H1 (cell line): Measurements from ENCODE around the gene TRAF6. TPM values are rescaled to one million over a fixed set of nuclear protein-coding genes. Genes with fewer than 3 reads are reported as not detected.
A peak's percentile ranks its signal among the peaks of the same experiment; 100 is the strongest.

Experiments
- CTCF ChIA-PET: fragments of 300-600 bp; sonication (Branson Sonifier 250); formaldehyde crosslinking; loops from one replicate; lab custom pipeline; 2021; ENCODE audit not compliant: partially characterized antibody; lab: Charles Lee
- POLR2A ChIA-PET: fragments of 300-600 bp; sonication (Branson Sonifier 250); formaldehyde crosslinking; loops from one replicate; lab custom pipeline; 2021; ENCODE audit warnings: inconsistent platforms; ENCODE audit not compliant: partially characterized antibody; lab: Charles Lee
- DNase-seq, 2 experiments: peaks; one replicate each; pipeline versions ENCODE4 v3.0.0 to v3.0.0-alpha.2; 2010 to 2022; ENCODE audit warnings: low spot score in 2 of 2, low read depth in 1 of 2, mixed read lengths in 1 of 2
- FAIRE-seq: peaks from 2 replicates; lab custom pipeline; 2011; peaks lifted over from hg19 to GRCh38; lab: Jason Lieb, UNC
- H2AFZ ChIP-seq: 2 replicates; pipeline ENCODE4 v1.8.1; 2012; ENCODE audit warnings: low read length, inconsistent platforms
- H2AK5ac ChIP-seq: 2 replicates; pipeline ENCODE4 v1.6.1; 2013; ENCODE audit warnings: low read depth, low read length
- H2BK120ac ChIP-seq: replicated peaks from 2 replicates; pipeline ENCODE3; 2013; ENCODE audit warnings: low read depth, low read length, inconsistent platforms
- H2BK12ac ChIP-seq: 2 replicates; pipeline ENCODE4 v1.6.1; 2013; ENCODE audit warnings: low read depth, low read length
- H2BK15ac ChIP-seq: 2 replicates; pipeline ENCODE4 v1.6.1; 2013; ENCODE audit warnings: low read length
- H2BK20ac ChIP-seq: 2 replicates; pipeline ENCODE4 v1.6.1; 2013; ENCODE audit warnings: low read length
- H2BK5ac ChIP-seq: 2 replicates; pipeline ENCODE4 v1.6.1; 2013; ENCODE audit warnings: low read depth, low read length
- H3K14ac ChIP-seq: 2 replicates; pipeline ENCODE4 v1.6.1; 2013; ENCODE audit warnings: inconsistent platforms; ENCODE audit not compliant: insufficient read length
- H3K18ac ChIP-seq: 2 replicates; pipeline ENCODE4 v1.6.1; 2013; ENCODE audit warnings: low read length; ENCODE audit errors: extremely low read depth
- H3K23ac ChIP-seq: 2 replicates; pipeline ENCODE4 v1.6.1; 2013; ENCODE audit warnings: inconsistent platforms; ENCODE audit not compliant: insufficient read length
- H3K23me2 ChIP-seq: 2 replicates; pipeline ENCODE4 v1.6.1; 2013; ENCODE audit warnings: low read depth, low read length
- H3K27ac ChIP-seq: 2 replicates; pipeline ENCODE4 v1.6.1; 2011; ENCODE audit warnings: low read depth, low read length, inconsistent platforms
- H3K27me3 ChIP-seq, 4 experiments: replicated peaks in 1 of 4; 1 replicate in 1 of 4; 2 replicates in 3 of 4; pipeline versions ENCODE4 v1.6.1 to v1.8.1; 2011 to 2013; ENCODE audit warnings: low read length in 3 of 4, mild to moderate bottlenecking in 3 of 4, inconsistent platforms in 2 of 4, mixed read lengths in 2 of 4, moderate library complexity in 1 of 4; ENCODE audit not compliant: control insufficient read depth in 3 of 4, insufficient read depth in 3 of 4; ENCODE audit errors: extremely low read depth in 1 of 4
- H3K36me3 ChIP-seq, 4 experiments: 2 replicates each; pipeline versions ENCODE4 v1.6.1 to v1.8.1; 2011 to 2013; ENCODE audit warnings: mild to moderate bottlenecking in 4 of 4, low read length in 3 of 4, moderate library complexity in 2 of 4, control low read depth in 1 of 4, inconsistent platforms in 1 of 4; ENCODE audit not compliant: insufficient read depth in 4 of 4, control insufficient read depth in 2 of 4
- H3K4ac ChIP-seq: replicated peaks from 2 replicates; pipeline ENCODE3; 2013; ENCODE audit warnings: low read length, low read depth, mixed read lengths, inconsistent platforms; ENCODE audit not compliant: insufficient read length
- H3K4me1 ChIP-seq, 4 experiments: replicated peaks in 1 of 4; 1 replicate in 1 of 4; 2 replicates in 3 of 4; pipeline versions ENCODE4 v1.6.1 to v1.8.1; 2011 to 2013; ENCODE audit warnings: low read length in 3 of 4, inconsistent platforms in 2 of 4, mixed read lengths in 1 of 4; ENCODE audit not compliant: insufficient read depth in 4 of 4, control insufficient read depth in 3 of 4
- H3K4me2 ChIP-seq, 2 experiments: 2 replicates each; pipeline versions ENCODE4 v1.6.1 to v1.8.1; 2011 to 2013; ENCODE audit warnings: low read depth in 2 of 2, low read length in 2 of 2, control low read depth in 1 of 2, inconsistent platforms in 1 of 2, mild to moderate bottlenecking in 1 of 2; ENCODE audit not compliant: insufficient read depth in 1 of 2
- H3K4me3 ChIP-seq, 4 experiments: fragments of 200-600, 300-600 bp in 1 of 4; sonication (generic), shearing (Covaris generic), sonication (Bioruptor Twin) in 1 of 4; 2 replicates each; pipeline versions ENCODE4 v1.5.1 to v1.8.1; 2011 to 2016; ENCODE audit warnings: low read length in 4 of 4, low read depth in 3 of 4, control low read depth in 2 of 4, inconsistent platforms in 2 of 4, mild to moderate bottlenecking in 2 of 4, mixed read lengths in 1 of 4, moderate library complexity in 1 of 4; ENCODE audit not compliant: insufficient read depth in 2 of 4; ENCODE audit errors: extremely low read depth in 1 of 4
- H3K56ac ChIP-seq: replicated peaks from 2 replicates; pipeline ENCODE3; 2013; ENCODE audit warnings: low read depth, mild to moderate bottlenecking, mixed read lengths, low read length, inconsistent platforms; ENCODE audit not compliant: insufficient read length
- H3K79me1 ChIP-seq: 2 replicates; pipeline ENCODE4 v1.6.1; 2013; ENCODE audit warnings: low read depth, low read length, control low read depth
- H3K79me2 ChIP-seq, 2 experiments: 2 replicates each; pipeline versions ENCODE4 v1.6.1 to v1.8.1; 2012 to 2013; ENCODE audit warnings: low read length in 2 of 2, mild to moderate bottlenecking in 2 of 2, inconsistent platforms in 1 of 2; ENCODE audit not compliant: insufficient read depth in 2 of 2, control insufficient read depth in 1 of 2
- H3K9ac ChIP-seq, 4 experiments: replicated peaks in 1 of 4; 1 replicate in 1 of 4; 2 replicates in 3 of 4; pipeline versions ENCODE4 v1.6.1 to v1.8.1; 2011 to 2013; ENCODE audit warnings: low read depth in 3 of 4, low read length in 3 of 4, control low read depth in 2 of 4, mild to moderate bottlenecking in 2 of 4, moderate library complexity in 2 of 4, inconsistent platforms in 1 of 4; ENCODE audit errors: extremely low read depth in 1 of 4
- H3K9me3 ChIP-seq, 2 experiments: 2 replicates each; pipeline versions ENCODE4 v1.6.1 to v1.8.1; 2012 to 2013; ENCODE audit warnings: mild to moderate bottlenecking in 2 of 2, moderate library complexity in 2 of 2, control low read depth in 1 of 2, inconsistent platforms in 1 of 2, low read depth in 1 of 2, low read length in 1 of 2, mixed read lengths in 1 of 2; ENCODE audit not compliant: insufficient read depth in 2 of 2
- H4K20me1 ChIP-seq, 2 experiments: replicated peaks in 1 of 2; 2 replicates each; pipeline versions ENCODE3 to v1.8.1; 2011 to 2013; ENCODE audit warnings: inconsistent platforms in 2 of 2, low read length in 2 of 2, mild to moderate bottlenecking in 1 of 2; ENCODE audit not compliant: insufficient read depth in 2 of 2, control insufficient read depth in 1 of 2
- H4K5ac ChIP-seq: 2 replicates; pipeline ENCODE4 v1.6.1; 2013; ENCODE audit warnings: low read length, low read depth, mixed read lengths, inconsistent platforms; ENCODE audit not compliant: insufficient read length
- H4K8ac ChIP-seq: 2 replicates; pipeline ENCODE4 v1.8.0; 2013; ENCODE audit warnings: mild to moderate bottlenecking, moderate library complexity, low read length, inconsistent platforms; ENCODE audit not compliant: insufficient read depth; ENCODE audit errors: extremely low read depth
- H4K91ac ChIP-seq: replicated peaks from 2 replicates; pipeline ENCODE3; 2013; ENCODE audit warnings: low read length, mixed read lengths, inconsistent platforms; ENCODE audit not compliant: insufficient read length
- ASH2L ChIP-seq: fragments of 200-600, 300-600 bp; sonication (generic); IDR thresholded peaks from one replicate; pipeline ENCODE4 v1.7.1; 2017; ENCODE audit warnings: low read length
- GTF2F1 ChIP-seq: IDR thresholded peaks from 2 replicates; pipeline ENCODE4 v1.6.1; 2012; ENCODE audit warnings: low read depth, low read length, improper control_type of control experiment, borderline replicate concordance
- SIRT6 ChIP-seq: IDR thresholded peaks from one replicate; pipeline ENCODE4 v1.7.1; 2012; ENCODE audit warnings: low read length, inconsistent platforms
- SIX5 ChIP-seq: IDR thresholded peaks from 2 replicates; pipeline ENCODE4 v1.6.1; 2011; ENCODE audit warnings: mild to moderate bottlenecking, low read depth, low read length
- TAF1 ChIP-seq: IDR thresholded peaks from 2 replicates; pipeline ENCODE4 v1.6.1; 2011; ENCODE audit warnings: mild to moderate bottlenecking, low read depth, low read length
- WGBS, 2 experiments: shearing (Covaris generic) in 1 of 2; methylation state at CpG; one replicate each; pipeline versions ENCODE4 v1.1.6 to v1.1.7; 2013 to 2015; ENCODE audit warnings: low lambda C conversion rate in 2 of 2, mixed read lengths in 2 of 2, inconsistent platforms in 1 of 2, low coverage in 1 of 2, missing lambda C conversion rate in 1 of 2; ENCODE audit not compliant: insufficient replicate concordance in 2 of 2, insufficient coverage in 1 of 2, insufficient read length in 1 of 2; ENCODE audit errors: extremely low coverage in 1 of 2, missing lambda C conversion rate in 1 of 2; 5-methylcytosine and 5-hydroxymethylcytosine counted together
- polyA plus RNA-seq, 7 experiments: library from polyadenylated mRNA; depleted of rRNA in 3 of 7; stranded (reverse) in 5 of 7; unstranded in 2 of 7; fragments of >200 nt in 5 of 7; fragments of 200-250 nt in 2 of 7; gene quantifications; 1 replicate in 5 of 7; 2 replicates in 1 of 7; 4 replicates in 1 of 7; pipeline versions ENCODE4 v1.2.1 to v1.2.3, GENCODE V29; 2011 to 2013; ENCODE audit warnings: missing spikeins in 2 of 7, mixed read lengths in 2 of 7
- total RNA-seq: library from RNA; stranded (reverse); fragmentation: NEBNext Ultra II Directional; extraction: Animal tissue kit (Norgen Biotek cat#: 25700); gene quantifications from 2 replicates; pipeline ENCODE4 v1.2.1, GENCODE V29; 2021
- TF ChIP-seq, protein P1 (sequence below): IDR thresholded peaks from 2 replicates; pipeline ENCODE4 v1.6.1; 2012; ENCODE audit warnings: inconsistent platforms

The TRAF6 gene
- total and polyA plus RNA-seq, 2 of the 8 experiments (the other 6 are each of a cell fraction or from before 2014, with no cell fraction given): 4.6 to 8.8 TPM

DNA sequence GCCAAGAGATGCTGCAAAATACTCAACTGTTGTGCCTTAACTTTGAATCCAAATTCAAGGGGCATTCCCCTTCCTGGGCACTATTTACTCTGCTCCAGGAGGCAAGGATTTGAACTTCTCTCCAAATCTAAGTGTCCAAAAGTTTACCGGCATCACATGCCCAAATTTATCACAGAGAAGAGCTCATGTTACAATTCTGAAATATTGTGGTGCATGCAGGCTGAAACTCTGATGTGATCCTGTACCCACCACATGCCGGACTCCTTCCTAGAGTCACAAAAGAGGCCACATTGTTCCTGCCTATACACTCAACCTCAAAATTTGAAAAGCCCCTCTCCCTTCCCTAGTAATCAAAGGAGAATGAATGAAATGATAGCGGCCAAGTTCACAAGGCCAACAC is 1.3 kb downstream of the TRAF6 start:
- H4K91ac ChIP-seq: no peak overlapping the region
- no peak for DNase-seq
- no peaks in the 10 kb centered on the region; the same call in 1 of the 2 replicates for H3K79me1 ChIP-seq
- no peaks in the 10 kb centered on the region for H3K36me3 ChIP-seq
- peak overlapping the region; percentile 95 to 96 (median 96); a peak in 5 of 8 replicates for H3K4me3 ChIP-seq
- no peaks in the 10 kb centered on the region; a peak in 2 of 7 replicates for H3K27me3 ChIP-seq
- no peak overlapping the region for H2AK5ac ChIP-seq
- peaks cover 2% of the 10 kb centered on the region; the same call in 1 of the 2 replicates for H3K23me2 ChIP-seq
- H2BK15ac ChIP-seq: no peak overlapping the region
- no peaks in the 10 kb centered on the region; a peak in 2 of 7 replicates for H3K4me1 ChIP-seq
- WGBS, 2 experiments: 77% methylated on average over 3 of the region's 3 CpGs; no CpG with 5 or more reads in 1 of the 2 experiments
- FAIRE-seq: no peak
- H2BK5ac ChIP-seq: no peak overlapping the region
- H2BK120ac ChIP-seq: no peak overlapping the region
- H4K5ac ChIP-seq: no peak overlapping the region
- peaks cover 0 to 9% of the 10 kb centered on the region in 2 experiments for H4K20me1 ChIP-seq
- H2AFZ ChIP-seq: no peak overlapping the region
- H3K18ac ChIP-seq: no peak overlapping the region
- CTCF ChIA-PET: interaction anchor here (0.5 to 1.8 kb wide), 10 partner anchors 10 to 1678 kb away, joined by 3 to 8 read pairs (median 3); no protein-coding TSS in a partner anchor
- 0 out of 4 replicates have a peak, but pooled peaks cover 0 to 6% of the 10 kb centered on the region in 2 experiments for H3K79me2 ChIP-seq
- H3K56ac ChIP-seq: no peak overlapping the region
- H3K9me3 ChIP-seq: no peaks in the 10 kb centered on the region
- H3K4ac ChIP-seq: no peak overlapping the region
- peak overlapping the region; percentile 53 to 73 for H3K4me2 ChIP-seq
- no peak overlapping the region for H2BK20ac ChIP-seq
- no peak overlapping the region for H2BK12ac ChIP-seq
- POLR2A ChIA-PET: interaction anchor here (0.8 to 2.0 kb wide), 3 partner anchors 9 to 238 kb away, joined by 3 to 7 read pairs (median 3); no protein-coding TSS in a partner anchor
- peak overlapping the region in 1 of 4 experiments; percentile 49; a peak in 1 of 7 replicates for H3K9ac ChIP-seq
- no peak overlapping the region for H4K8ac ChIP-seq
- H3K14ac ChIP-seq: no peak overlapping the region
- TF ChIP-seq TAF1 (no peak), SIRT6 (no peak), GTF2F1 (no peak), ASH2L (no peak), SIX5 (no peak)
- TF ChIP-seq, protein P1, sequence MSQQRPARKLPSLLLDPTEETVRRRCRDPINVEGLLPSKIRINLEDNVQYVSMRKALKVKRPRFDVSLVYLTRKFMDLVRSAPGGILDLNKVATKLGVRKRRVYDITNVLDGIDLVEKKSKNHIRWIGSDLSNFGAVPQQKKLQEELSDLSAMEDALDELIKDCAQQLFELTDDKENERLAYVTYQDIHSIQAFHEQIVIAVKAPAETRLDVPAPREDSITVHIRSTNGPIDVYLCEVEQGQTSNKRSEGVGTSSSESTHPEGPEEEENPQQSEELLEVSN: no peak
- no peak overlapping the region for H3K27ac ChIP-seq
- H3K23ac ChIP-seq: no peak overlapping the region
